AG09319 (cell line): ENCODE results near the gene CXCR3.

Experiments used
- DNase-seq: peaks from one replicate; pipeline ENCODE4 v3.0.0-alpha.2; 2010; ENCODE audit warnings: low read depth; ENCODE audit errors: extremely low read depth
- CTCF ChIP-seq: IDR thresholded peaks from 2 replicates; pipeline ENCODE4 v1.5.1; 2011; ENCODE audit warnings: low read depth, mild to moderate bottlenecking, inconsistent platforms, low read length, moderate library complexity

The CXCR3 gene

GRCh38 chrX:71661919-71662318 is 43.6 kb upstream of the CXCR3 start:
- TF ChIP-seq CTCF, result no peak
- no peak for DNase-seq

GRCh38 chrX:71660562-71661416 is 42.5 kb upstream of the CXCR3 start:
- TF ChIP-seq CTCF, result no peak
- no peak for DNase-seq

- DNase-seq, result no peak
- no peak for TF ChIP-seq CTCF
Measured at GRCh38 chrX:71659959-71660358, 41.6 kb upstream of the CXCR3 start.

- no peak for DNase-seq
- no peak for TF ChIP-seq CTCF
Measured at GRCh38 chrX:71659342-71659741, 41.0 kb upstream of the CXCR3 start.

- TF ChIP-seq CTCF, result no peak
- DNase-seq, result no peak
Measured at GRCh38 chrX:71657267-71657666, 39.0 kb upstream of the CXCR3 start.

- TF ChIP-seq CTCF, result no peak
- no peak for DNase-seq
Measured at GRCh38 chrX:71653344-71653743, 35.0 kb upstream of the CXCR3 start.

- DNase-seq, result peak; percentile 30
- TF ChIP-seq CTCF, result peak; percentile 60
Measured at GRCh38 chrX:71652405-71652804, 34.1 kb upstream of the CXCR3 start.
